ENCODE data around the gene CCRL2. TPM values are rescaled to one million over a fixed set of nuclear protein-coding genes. Genes with fewer than 3 reads are reported as not detected.

The CCRL2 gene
- total and polyA plus RNA-seq, 9 of the 15 experiments (the other 6 are each of a cell fraction or from before 2014, with no cell fraction given), result 3.4 to 5.7 (median 4.0) TPM

DNA sequence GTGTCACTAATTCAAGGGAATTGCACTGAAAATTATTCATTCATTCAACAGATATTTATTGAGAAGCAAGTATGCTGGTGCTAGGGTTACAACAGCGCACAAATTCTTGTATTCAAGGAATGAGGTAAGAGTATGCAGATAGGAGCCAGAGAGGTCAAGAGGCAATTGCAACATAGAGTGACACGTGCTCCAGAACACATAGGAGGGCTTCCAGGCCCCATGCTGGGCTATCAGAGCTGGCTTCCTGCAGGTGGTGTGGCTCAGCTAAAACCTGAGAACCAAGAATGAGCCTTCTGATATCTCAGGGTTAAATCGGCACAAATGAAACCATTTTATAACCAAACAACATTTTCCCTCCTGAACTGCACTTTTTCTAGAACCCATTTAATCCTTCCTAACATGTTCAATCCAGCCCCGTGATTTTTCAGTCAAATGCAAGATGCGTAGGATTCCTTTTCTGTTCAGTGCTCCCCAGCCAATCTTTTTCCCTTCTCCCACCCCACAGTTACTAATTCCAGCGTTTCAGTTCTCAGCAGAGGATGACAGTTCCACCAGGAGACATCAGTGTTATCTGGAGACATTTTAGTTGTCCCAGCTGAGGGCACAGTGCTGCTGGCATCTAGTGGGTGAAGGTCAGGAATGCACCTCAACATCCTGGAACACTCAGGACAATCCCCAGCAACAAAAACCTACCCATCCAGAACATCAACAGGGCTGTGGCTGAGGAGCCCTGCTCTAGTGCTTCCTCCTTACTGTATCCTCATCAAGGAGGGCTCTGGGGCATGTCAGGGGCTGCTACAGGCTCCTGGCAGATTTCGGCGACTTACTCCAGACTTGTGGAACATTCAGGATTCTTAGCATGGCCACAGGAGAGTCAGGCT lies 13.3 kb upstream of the CCRL2 start (continued):
- TF ChIP-seq, protein P1, sequence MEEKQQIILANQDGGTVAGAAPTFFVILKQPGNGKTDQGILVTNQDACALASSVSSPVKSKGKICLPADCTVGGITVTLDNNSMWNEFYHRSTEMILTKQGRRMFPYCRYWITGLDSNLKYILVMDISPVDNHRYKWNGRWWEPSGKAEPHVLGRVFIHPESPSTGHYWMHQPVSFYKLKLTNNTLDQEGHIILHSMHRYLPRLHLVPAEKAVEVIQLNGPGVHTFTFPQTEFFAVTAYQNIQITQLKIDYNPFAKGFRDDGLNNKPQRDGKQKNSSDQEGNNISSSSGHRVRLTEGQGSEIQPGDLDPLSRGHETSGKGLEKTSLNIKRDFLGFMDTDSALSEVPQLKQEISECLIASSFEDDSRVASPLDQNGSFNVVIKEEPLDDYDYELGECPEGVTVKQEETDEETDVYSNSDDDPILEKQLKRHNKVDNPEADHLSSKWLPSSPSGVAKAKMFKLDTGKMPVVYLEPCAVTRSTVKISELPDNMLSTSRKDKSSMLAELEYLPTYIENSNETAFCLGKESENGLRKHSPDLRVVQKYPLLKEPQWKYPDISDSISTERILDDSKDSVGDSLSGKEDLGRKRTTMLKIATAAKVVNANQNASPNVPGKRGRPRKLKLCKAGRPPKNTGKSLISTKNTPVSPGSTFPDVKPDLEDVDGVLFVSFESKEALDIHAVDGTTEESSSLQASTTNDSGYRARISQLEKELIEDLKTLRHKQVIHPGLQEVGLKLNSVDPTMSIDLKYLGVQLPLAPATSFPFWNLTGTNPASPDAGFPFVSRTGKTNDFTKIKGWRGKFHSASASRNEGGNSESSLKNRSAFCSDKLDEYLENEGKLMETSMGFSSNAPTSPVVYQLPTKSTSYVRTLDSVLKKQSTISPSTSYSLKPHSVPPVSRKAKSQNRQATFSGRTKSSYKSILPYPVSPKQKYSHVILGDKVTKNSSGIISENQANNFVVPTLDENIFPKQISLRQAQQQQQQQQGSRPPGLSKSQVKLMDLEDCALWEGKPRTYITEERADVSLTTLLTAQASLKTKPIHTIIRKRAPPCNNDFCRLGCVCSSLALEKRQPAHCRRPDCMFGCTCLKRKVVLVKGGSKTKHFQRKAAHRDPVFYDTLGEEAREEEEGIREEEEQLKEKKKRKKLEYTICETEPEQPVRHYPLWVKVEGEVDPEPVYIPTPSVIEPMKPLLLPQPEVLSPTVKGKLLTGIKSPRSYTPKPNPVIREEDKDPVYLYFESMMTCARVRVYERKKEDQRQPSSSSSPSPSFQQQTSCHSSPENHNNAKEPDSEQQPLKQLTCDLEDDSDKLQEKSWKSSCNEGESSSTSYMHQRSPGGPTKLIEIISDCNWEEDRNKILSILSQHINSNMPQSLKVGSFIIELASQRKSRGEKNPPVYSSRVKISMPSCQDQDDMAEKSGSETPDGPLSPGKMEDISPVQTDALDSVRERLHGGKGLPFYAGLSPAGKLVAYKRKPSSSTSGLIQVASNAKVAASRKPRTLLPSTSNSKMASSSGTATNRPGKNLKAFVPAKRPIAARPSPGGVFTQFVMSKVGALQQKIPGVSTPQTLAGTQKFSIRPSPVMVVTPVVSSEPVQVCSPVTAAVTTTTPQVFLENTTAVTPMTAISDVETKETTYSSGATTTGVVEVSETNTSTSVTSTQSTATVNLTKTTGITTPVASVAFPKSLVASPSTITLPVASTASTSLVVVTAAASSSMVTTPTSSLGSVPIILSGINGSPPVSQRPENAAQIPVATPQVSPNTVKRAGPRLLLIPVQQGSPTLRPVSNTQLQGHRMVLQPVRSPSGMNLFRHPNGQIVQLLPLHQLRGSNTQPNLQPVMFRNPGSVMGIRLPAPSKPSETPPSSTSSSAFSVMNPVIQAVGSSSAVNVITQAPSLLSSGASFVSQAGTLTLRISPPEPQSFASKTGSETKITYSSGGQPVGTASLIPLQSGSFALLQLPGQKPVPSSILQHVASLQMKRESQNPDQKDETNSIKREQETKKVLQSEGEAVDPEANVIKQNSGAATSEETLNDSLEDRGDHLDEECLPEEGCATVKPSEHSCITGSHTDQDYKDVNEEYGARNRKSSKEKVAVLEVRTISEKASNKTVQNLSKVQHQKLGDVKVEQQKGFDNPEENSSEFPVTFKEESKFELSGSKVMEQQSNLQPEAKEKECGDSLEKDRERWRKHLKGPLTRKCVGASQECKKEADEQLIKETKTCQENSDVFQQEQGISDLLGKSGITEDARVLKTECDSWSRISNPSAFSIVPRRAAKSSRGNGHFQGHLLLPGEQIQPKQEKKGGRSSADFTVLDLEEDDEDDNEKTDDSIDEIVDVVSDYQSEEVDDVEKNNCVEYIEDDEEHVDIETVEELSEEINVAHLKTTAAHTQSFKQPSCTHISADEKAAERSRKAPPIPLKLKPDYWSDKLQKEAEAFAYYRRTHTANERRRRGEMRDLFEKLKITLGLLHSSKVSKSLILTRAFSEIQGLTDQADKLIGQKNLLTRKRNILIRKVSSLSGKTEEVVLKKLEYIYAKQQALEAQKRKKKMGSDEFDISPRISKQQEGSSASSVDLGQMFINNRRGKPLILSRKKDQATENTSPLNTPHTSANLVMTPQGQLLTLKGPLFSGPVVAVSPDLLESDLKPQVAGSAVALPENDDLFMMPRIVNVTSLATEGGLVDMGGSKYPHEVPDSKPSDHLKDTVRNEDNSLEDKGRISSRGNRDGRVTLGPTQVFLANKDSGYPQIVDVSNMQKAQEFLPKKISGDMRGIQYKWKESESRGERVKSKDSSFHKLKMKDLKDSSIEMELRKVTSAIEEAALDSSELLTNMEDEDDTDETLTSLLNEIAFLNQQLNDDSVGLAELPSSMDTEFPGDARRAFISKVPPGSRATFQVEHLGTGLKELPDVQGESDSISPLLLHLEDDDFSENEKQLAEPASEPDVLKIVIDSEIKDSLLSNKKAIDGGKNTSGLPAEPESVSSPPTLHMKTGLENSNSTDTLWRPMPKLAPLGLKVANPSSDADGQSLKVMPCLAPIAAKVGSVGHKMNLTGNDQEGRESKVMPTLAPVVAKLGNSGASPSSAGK (IDR thresholded peaks at IDR 0.05), result peak; percentile 85
- TF ChIP-seq, protein P2, sequence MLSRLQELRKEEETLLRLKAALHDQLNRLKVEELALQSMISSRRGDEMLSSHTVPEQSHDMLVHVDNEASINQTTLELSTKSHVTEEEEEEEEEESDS (CRISPR knock-in tag; IDR thresholded peaks at IDR 0.05), result no peak
- 0 out of 2 replicates have a peak, but pooled peaks have one; percentile 31 for TF ChIP-seq JUN (IDR thresholded peaks at IDR 0.05; ENCODE audit: borderline replicate concordance, low read depth, low read length)
- TF ChIP-seq JUN (CRISPR knock-in tag; IDR thresholded peaks at IDR 0.05; ENCODE audit: borderline replicate concordance), result no peak
- TF ChIP-seq ZEB2 (IDR thresholded peaks at IDR 0.05), result no peak
- no peak for TF ChIP-seq ZBED1 (IDR thresholded peaks at IDR 0.05)
- TF ChIP-seq FIP1L1 (IDR thresholded peaks at IDR 0.05; ENCODE audit: low read depth, low read length, poor library complexity, severe bottlenecking), result no peak
- TF ChIP-seq, protein P3, sequence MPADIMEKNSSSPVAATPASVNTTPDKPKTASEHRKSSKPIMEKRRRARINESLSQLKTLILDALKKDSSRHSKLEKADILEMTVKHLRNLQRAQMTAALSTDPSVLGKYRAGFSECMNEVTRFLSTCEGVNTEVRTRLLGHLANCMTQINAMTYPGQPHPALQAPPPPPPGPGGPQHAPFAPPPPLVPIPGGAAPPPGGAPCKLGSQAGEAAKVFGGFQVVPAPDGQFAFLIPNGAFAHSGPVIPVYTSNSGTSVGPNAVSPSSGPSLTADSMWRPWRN (IDR thresholded peaks at IDR 0.05; ENCODE audit: low read depth), result peak; percentile 56; the same call in 1 of the 2 replicates
- TF ChIP-seq KLF13 (tag; IDR thresholded peaks at IDR 0.05; ENCODE audit: borderline replicate concordance, low read depth), result no peak
- TF ChIP-seq, protein P4, sequence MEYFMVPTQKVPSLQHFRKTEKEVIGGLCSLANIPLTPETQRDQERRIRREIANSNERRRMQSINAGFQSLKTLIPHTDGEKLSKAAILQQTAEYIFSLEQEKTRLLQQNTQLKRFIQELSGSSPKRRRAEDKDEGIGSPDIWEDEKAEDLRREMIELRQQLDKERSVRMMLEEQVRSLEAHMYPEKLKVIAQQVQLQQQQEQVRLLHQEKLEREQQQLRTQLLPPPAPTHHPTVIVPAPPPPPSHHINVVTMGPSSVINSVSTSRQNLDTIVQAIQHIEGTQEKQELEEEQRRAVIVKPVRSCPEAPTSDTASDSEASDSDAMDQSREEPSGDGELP (CRISPR knock-in tag; IDR thresholded peaks at IDR 0.05; ENCODE audit: borderline replicate concordance), result no peak
- no peak for TF ChIP-seq ZNF76 (CRISPR knock-in tag; IDR thresholded peaks at IDR 0.05; ENCODE audit: borderline replicate concordance)
